CD4-positive, alpha-beta T cell (primary cell): ENCODE results near the gene TBC1D22A. TPM values are rescaled to one million over a fixed set of nuclear protein-coding genes. Genes with fewer than 3 reads are reported as not detected.

ENCODE experiments used
- ATAC-seq: fragments of 200-7000 bp; cut with Tn5 transposase; one replicate; pipeline ENCODE4 v1.10.0; 2022; ENCODE audit warnings: mild to moderate bottlenecking; ENCODE audit not compliant: poor library complexity
- CTCF ChIA-PET: fragments of 350-600 bp; sonication (Branson Sonifier 250); formaldehyde crosslinking; loops from one replicate; lab custom pipeline; 2021; ENCODE audit warnings: antibody characterized with exemption, inconsistent platforms; lab: Charles Lee
- POLR2A ChIA-PET: fragments of 350-600 bp; sonication (Branson Sonifier 250); formaldehyde crosslinking; loops from one replicate; lab custom pipeline; 2021; ENCODE audit warnings: antibody characterized with exemption, inconsistent platforms; lab: Charles Lee
- DNase-seq, 14 experiments: peaks; one replicate each; pipeline ENCODE4 v3.0.0-alpha.2; 2013 to 2020; ENCODE audit warnings: mixed read lengths in 2 of 14
- H3K27ac ChIP-seq, 2 donors: one replicate each; pipeline versions ENCODE4 v1.5.1 to v1.7.0; 2013; ENCODE audit warnings: low read length in 2 of 2, low read depth in 1 of 2, mild to moderate bottlenecking in 1 of 2
- H3K27me3 ChIP-seq, 2 experiments: 1 replicate in 1 of 2; 2 replicates in 1 of 2; pipeline versions ENCODE4 v1.6.1 to v1.7.0; 2013; ENCODE audit warnings: low read length in 2 of 2, control low read depth in 1 of 2, mild to moderate bottlenecking in 1 of 2, moderate library complexity in 1 of 2; ENCODE audit not compliant: insufficient read depth in 2 of 2, control insufficient read depth in 1 of 2
- H3K36me3 ChIP-seq: one replicate; pipeline ENCODE4 v1.6.1; 2013; ENCODE audit warnings: low read length, control low read depth; ENCODE audit not compliant: insufficient read depth
- H3K4me1 ChIP-seq: one replicate; pipeline ENCODE4 v1.6.1; 2013; ENCODE audit warnings: low read length, control low read depth; ENCODE audit not compliant: insufficient read depth
- H3K4me3 ChIP-seq: one replicate; pipeline ENCODE4 v1.5.1; 2013; ENCODE audit warnings: mild to moderate bottlenecking, low read length, moderate library complexity
- H3K9me3 ChIP-seq, 2 experiments: 1 replicate in 1 of 2; 2 replicates in 1 of 2; pipeline versions ENCODE4 v1.6.1 to v1.7.0; 2013; ENCODE audit warnings: low read length in 2 of 2, mild to moderate bottlenecking in 2 of 2, control low read depth in 1 of 2, moderate library complexity in 1 of 2; ENCODE audit not compliant: control insufficient read depth in 1 of 2, insufficient read depth in 1 of 2
- H3K27ac Mint-ChIP-seq: one replicate; pipeline ENCODE4 v1.8.0; 2020; ENCODE audit warnings: mixed read lengths
- H3K27me3 Mint-ChIP-seq: one replicate; pipeline ENCODE4 v1.8.0; 2021; ENCODE audit warnings: mixed read lengths
- H3K36me3 Mint-ChIP-seq: one replicate; pipeline ENCODE4 v1.8.0; 2021; ENCODE audit warnings: low read depth, mixed read lengths
- H3K4me1 Mint-ChIP-seq: one replicate; pipeline ENCODE4 v1.8.0; 2021; ENCODE audit warnings: low read depth, mixed read lengths
- H3K4me3 Mint-ChIP-seq: one replicate; pipeline ENCODE4 v1.8.0; 2020; ENCODE audit warnings: mild to moderate bottlenecking, mixed read lengths
- H3K9me3 Mint-ChIP-seq: one replicate; pipeline ENCODE4 v1.8.0; 2020; ENCODE audit warnings: mixed read lengths
- CTCF ChIP-seq: fragments of 200-600 bp; IDR thresholded peaks from one replicate; pipeline ENCODE4 v1.8.0; 2022; ENCODE audit warnings: antibody characterized with exemption, mild to moderate bottlenecking
- intact Hi-C, 2 experiments: fragments of 100-400 bp; cut with DNase I in 1 of 2; cut with micrococcal nuclease in 1 of 2; formaldehyde crosslinking; loops; one replicate each; pipeline versions ENCODE4 v1.15.1 to v1.9.0; 2023 to 2025; cut with DNase I, micrococcal nuclease
- total RNA-seq, 174 experiments: library from RNA in 2 of 174; stranded (reverse) in 2 of 174; gene quantifications; one replicate each; pipeline ENCODE4 v1.2.3 and lab custom pipeline; 2021 to 2026

TBC1D22A gene
- total RNA-seq, 2 experiments from 2014 or later = 27.1 to 31.7 TPM

- H3K4me3 Mint-ChIP-seq = no peak overlapping the region
- ATAC-seq = no peak
- no peaks in the 10 kb centered on the region for H3K4me1 Mint-ChIP-seq
- ChIA-PET CTCF (no interaction called here), POLR2A (no interaction called here)
- no peaks in the 10 kb centered on the region for H3K4me1 ChIP-seq
- no peak overlapping the region for H3K27ac ChIP-seq
- no peaks in the 10 kb centered on the region for H3K27me3 Mint-ChIP-seq
- no peak for TF ChIP-seq CTCF
- no peak overlapping the region for H3K4me3 ChIP-seq
- H3K27me3 ChIP-seq = no peaks in the 10 kb centered on the region
- DNase-seq = peak in 2 of 14 experiments; percentile 1 to 22
- H3K27ac Mint-ChIP-seq = no peak overlapping the region
- H3K36me3 Mint-ChIP-seq = no peaks in the 10 kb centered on the region
- no peaks in the 10 kb centered on the region for H3K9me3 Mint-ChIP-seq
- intact Hi-C loops = no loop called here
- H3K9me3 ChIP-seq = peaks cover 0 to 6% of the 10 kb centered on the region in 2 experiments
- H3K36me3 ChIP-seq = no peaks in the 10 kb centered on the region
Observed at GRCh38 chr22:47197773-47198500, 435.5 kb downstream of the TBC1D22A start.

GRCh38 chr22:47198801-47199251, 436.4 kb downstream of the TBC1D22A start:
- Histone ChIP-seq H3K27me3 (no peaks in the 10 kb centered on the region), H3K4me1 (no peaks in the 10 kb centered on the region), H3K36me3 (no peaks in the 10 kb centered on the region), H3K4me3 (no peak overlapping the region), H3K27ac (no peak overlapping the region), H3K9me3 (peaks cover 0 to 5% of the 10 kb centered on the region in 2 experiments)
- no peaks in the 10 kb centered on the region for H3K27me3 Mint-ChIP-seq
- TF ChIP-seq CTCF = no peak
- H3K27ac Mint-ChIP-seq = no peak overlapping the region
- H3K9me3 Mint-ChIP-seq = no peaks in the 10 kb centered on the region
- ATAC-seq (no peak), DNase-seq (peak in 2 of 14 experiments; percentile 0 to 30)
- no peaks in the 10 kb centered on the region for H3K36me3 Mint-ChIP-seq
- CTCF ChIA-PET = no interaction called here
- intact Hi-C loops = no loop called here
- no peak overlapping the region for H3K4me3 Mint-ChIP-seq
- H3K4me1 Mint-ChIP-seq = no peaks in the 10 kb centered on the region
- POLR2A ChIA-PET = no interaction called here

- no peak overlapping the region for H3K4me3 ChIP-seq
- Mint-ChIP-seq H3K9me3 (no peaks in the 10 kb centered on the region), H3K27ac (no peak overlapping the region), H3K36me3 (no peaks in the 10 kb centered on the region), H3K4me1 (no peaks in the 10 kb centered on the region), H3K27me3 (no peaks in the 10 kb centered on the region), H3K4me3 (no peak overlapping the region)
- no peaks in the 10 kb centered on the region for H3K27me3 ChIP-seq
- H3K27ac ChIP-seq = no peak overlapping the region
- POLR2A ChIA-PET = no interaction called here
- no peak for TF ChIP-seq CTCF
- DNase-seq = peak in 1 of 14 experiments; percentile 27
- H3K4me1 ChIP-seq = no peaks in the 10 kb centered on the region
- ATAC-seq = no peak
- peaks cover 0 to 5% of the 10 kb centered on the region in 2 experiments for H3K9me3 ChIP-seq
- CTCF ChIA-PET = no interaction called here
- H3K36me3 ChIP-seq = no peaks in the 10 kb centered on the region
- intact Hi-C loops = no loop called here
Observed at GRCh38 chr22:47199261-47199978, 437.0 kb downstream of the TBC1D22A start.
